LNCaP clone FGC (cell line): Measurements from ENCODE around the gene TPGS1.

Source experiments
- DNase-seq: peaks from one replicate; pipeline ENCODE4 v3.0.0-alpha.2; 2011; ENCODE audit warnings: low read depth
- H3K4me3 ChIP-seq: 2 replicates; pipeline ENCODE4 v1.5.1; 2011; ENCODE audit warnings: mild to moderate bottlenecking, low read depth, low read length, control low read depth
- TF ChIP-seq, protein P1 (sequence below): IDR thresholded peaks from 2 replicates; pipeline ENCODE4 v1.5.1; 2012; ENCODE audit warnings: mild to moderate bottlenecking; ENCODE audit not compliant: control insufficient read depth, insufficient read depth; ENCODE audit errors: extremely low read depth

TPGS1 gene

DNA sequence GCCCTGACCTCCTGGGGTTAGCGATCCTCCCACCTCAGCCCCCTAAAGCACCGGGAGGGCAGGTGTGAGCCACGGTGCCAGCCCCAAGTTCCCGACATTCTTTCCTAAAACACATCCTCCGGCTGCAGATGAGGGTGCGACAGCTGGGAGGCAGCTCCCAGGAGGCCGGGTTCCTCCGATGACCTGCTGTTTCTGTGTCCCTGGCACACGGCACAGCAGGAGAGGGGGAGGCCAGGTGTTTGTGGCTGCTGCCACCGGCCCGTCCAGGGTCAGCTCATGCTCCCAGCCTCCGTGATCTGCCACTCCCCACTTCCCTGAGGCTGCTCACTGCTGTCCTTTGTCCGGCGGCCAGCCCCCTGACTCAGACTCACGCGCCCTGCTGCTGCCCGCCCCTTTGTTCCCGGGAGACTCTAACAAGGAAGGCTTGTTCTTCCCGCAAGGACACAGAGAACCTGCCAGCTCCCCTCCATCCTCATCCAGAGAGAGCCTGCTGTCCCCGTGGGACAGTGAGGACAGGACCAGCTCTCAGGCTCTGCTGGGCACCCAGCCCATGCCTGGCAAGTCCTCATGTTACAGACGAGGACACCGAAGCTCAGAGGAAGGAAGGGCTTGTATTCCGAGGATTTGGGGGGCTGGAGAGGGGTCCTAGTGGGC lies 21.6 kb upstream of the TPGS1 start:
- TF ChIP-seq, protein P1, sequence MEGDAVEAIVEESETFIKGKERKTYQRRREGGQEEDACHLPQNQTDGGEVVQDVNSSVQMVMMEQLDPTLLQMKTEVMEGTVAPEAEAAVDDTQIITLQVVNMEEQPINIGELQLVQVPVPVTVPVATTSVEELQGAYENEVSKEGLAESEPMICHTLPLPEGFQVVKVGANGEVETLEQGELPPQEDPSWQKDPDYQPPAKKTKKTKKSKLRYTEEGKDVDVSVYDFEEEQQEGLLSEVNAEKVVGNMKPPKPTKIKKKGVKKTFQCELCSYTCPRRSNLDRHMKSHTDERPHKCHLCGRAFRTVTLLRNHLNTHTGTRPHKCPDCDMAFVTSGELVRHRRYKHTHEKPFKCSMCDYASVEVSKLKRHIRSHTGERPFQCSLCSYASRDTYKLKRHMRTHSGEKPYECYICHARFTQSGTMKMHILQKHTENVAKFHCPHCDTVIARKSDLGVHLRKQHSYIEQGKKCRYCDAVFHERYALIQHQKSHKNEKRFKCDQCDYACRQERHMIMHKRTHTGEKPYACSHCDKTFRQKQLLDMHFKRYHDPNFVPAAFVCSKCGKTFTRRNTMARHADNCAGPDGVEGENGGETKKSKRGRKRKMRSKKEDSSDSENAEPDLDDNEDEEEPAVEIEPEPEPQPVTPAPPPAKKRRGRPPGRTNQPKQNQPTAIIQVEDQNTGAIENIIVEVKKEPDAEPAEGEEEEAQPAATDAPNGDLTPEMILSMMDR, result no peak
- no peak for DNase-seq
- no peak overlapping the region for H3K4me3 ChIP-seq

DNA sequence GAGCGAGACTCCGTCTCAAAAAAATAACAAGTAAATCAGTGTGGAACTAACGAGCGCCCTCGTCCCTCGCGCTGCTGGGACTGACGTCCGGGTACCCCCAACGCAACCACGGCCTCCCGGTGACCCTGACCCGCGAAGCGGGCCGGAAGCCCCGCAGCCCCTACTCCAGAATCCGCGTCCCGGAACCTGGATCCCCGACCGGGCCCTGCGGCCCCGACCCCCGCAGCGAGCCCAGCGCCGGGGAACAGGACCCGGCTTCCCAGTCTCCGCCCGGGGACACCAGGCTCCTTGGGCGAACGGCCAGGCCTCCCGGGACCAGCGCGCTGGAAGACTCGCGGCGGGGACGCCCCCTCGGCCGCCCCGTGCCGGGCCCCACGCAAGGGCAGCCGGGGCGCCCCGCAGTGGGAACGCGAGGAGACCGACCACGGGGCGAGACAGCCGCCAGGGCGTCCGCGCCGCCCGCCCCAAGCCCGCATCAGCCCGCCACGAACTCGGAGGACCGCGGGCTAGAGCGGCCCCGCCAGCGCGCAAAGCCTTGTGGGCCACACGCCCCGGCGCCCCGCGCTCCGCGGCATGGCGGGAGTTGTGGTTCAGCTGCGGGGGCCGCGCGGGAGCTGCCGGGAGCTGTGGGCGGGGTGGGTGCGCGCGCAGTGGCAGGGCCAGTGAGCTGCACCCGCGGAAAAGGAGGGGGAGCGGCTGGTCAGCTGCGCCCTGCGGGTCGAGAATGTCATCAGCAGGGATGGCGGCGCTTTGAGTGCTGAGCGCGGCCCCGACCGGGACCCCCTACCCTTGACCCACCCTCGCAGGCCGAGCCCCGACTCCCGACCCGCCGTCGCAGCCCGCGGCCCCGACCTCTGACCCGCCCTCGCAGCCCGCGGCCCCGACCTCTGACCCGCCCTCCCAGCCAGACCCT lies 18.5 kb upstream of the TPGS1 start:
- peak overlapping the region; percentile 83 for H3K4me3 ChIP-seq
- peak; percentile 68 for DNase-seq
- TF ChIP-seq, protein P1, result no peak

DNA sequence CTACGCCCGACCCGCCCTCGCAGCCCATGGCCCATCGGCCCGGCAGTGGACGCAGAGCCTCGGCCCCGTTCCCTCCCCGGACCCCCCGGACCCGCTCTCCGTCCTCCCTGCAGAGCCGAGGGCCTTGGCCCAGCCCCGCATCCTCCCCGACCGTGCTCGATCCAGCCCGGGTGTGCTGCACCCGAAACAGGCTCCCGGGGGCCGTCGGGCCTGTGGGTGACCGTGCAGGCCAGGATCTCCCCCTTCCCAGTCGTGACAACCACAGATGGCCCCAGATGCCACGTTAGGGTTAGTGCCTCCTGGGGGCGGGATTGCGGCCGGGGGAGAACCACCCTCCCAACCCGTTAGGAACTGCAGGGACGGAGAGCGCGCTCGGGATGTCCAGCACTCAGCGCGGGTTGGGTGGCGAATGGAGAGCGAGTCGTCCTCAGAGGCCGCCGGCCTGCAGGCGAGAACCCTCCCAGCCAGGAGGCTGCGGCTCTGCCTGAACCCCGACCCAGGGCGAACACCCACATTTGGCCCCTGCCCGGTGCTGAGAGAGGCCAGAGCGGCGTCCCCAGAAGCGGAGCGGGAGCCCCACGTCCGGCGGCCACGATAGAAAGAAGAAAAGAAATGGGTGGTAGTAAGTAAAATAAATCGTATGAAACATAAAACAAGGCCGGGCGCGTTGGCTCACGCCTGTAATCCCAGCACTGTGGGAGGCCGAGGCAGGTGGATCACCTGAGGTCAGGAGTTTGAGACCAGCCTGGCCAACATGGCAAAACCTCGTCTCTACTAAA lies 17.7 kb upstream of the TPGS1 start:
- TF ChIP-seq, protein P1, result no peak
- H3K4me3 ChIP-seq, result peak overlapping the region; percentile 83
- no peak for DNase-seq

DNA sequence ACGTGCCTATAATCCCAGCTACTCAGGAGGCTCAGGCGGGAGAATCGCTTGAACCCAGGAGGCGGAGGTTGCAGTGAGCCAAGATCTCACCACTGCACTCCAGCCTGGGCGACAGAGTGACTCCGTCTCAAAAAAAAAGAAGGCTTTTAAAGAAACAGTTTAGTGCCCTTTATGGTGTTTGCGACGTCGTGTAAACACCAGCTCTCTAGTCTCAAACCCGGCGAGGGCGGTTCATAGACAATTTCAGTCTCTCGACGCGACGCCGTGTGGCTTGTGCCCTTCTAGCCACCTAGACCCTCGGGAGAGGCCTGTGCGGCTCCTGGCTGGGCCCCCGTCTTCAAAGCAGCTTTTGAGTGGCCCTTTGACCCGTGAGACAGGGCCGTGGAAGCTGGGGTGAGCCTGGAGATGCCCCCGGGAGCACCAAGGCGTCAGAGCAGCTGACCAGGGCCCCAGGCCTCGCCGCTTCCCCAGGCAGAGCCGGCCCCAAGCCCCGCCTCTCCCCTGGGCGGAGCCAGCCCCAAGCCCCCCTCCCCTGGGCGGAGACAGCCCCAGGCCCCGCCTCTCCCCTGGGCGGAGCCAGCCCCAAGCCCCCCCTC lies 16.1 kb upstream of the TPGS1 start:
- TF ChIP-seq, protein P1, result no peak
- no peak for DNase-seq
- H3K4me3 ChIP-seq, result no peak overlapping the region

DNA sequence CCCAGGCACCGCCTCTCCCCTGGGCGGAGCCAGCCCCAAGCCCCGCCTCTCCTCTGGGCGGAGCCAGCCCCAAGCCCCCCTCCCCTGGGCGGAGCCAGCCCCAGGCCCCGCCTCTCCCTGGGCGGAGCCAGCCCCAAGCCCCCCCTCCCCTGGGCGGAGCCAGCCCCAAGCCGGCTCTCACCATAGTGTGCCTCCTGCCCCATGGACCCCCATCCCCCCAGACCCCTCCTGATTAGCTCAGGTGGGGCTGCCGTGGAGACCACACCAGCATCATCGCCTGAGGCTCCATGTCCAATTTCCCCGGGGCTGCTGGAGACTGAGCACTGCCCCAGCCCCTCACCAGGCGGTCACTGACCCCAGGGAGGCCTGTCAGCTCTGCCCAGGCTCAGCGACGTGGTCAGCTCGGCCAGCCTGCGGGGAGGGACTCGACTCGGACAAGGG lies 15.2 kb upstream of the TPGS1 start:
- no peak for DNase-seq
- no peak overlapping the region for H3K4me3 ChIP-seq
- TF ChIP-seq, protein P1, result no peak

DNA sequence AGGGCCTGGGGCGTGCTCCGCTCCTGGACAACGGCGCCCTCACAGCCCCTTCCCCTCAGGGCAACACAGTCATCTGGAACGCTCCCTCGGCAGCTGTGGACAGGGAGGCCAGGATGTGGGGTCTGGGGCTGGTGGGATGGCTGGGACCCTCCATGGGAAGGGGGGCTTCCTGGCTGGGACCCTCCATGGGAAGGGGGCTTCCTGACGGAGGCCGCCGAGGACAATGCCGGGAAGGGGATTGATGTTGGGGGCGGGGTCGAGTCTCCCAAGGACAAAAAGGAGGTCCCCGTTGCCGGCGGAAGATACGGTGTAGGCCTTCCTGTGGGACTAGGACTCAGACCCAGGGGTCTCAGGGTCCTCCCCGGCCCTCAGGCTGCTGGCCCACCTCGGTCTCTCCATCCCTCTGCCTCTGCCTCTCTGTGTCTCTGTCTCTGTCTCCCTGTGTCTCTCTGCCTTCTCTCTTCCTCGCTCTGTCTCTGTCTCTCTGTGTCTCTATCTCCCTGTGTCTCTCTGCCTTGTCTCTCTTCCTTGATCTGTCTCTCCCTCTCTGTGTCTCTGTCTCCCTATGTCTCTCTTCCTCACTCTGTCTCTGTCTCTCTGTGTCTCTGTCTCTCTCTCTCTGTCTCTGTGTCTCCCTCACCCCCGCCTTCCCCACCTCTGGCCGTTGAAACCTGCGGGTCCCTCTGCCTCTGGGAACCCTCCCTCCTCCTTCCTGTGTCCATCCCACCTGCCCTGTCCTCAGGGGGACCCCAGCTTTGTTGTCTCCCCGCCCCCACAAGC lies 13.7 kb upstream of the TPGS1 start:
- no peak overlapping the region for H3K4me3 ChIP-seq
- no peak for DNase-seq
- TF ChIP-seq, protein P1, result no peak
